Stimulated activated CD8-positive, alpha-beta memory T cell treated with anti-CD3 and anti-CD28 coated beads, Interleukin-12 subunit alpha, Interleukin-12 subunit beta, amount 100 ng/mL, for 24 hours (primary cell): ENCODE measurements around the gene GRM5.
"Not testable (repeated sequence)": the region's sequence is repeated elsewhere in the genome, so short reads cannot be mapped to it uniquely, and the experiment has no call there.

Experiments used
- DNase-seq: peaks from one replicate; pipeline ENCODE4 v3.0.0-alpha.2; 2020; ENCODE audit errors: extremely low read depth

GRM5 gene

GRCh38 chr11:88507771-88508417, 557.9 kb downstream of the GRM5 start:
- DNase-seq: no peak

- DNase-seq: no peak
These were observed 564.2 kb downstream of the GRM5 start for GRCh38 chr11:88501541-88501940.

GRCh38 chr11:88495836-88496235, 569.9 kb downstream of the GRM5 start:
- DNase-seq: no peak

- no peak for DNase-seq
These were observed 570.9 kb downstream of the GRM5 start for GRCh38 chr11:88494848-88495247.

- no peak for DNase-seq
These were observed 574.1 kb downstream of the GRM5 start for GRCh38 chr11:88491674-88492073.

GRCh38 chr11:88489030-88489429, 576.8 kb downstream of the GRM5 start:
- DNase-seq: no peak

GRCh38 chr11:88487646-88488045, 578.1 kb downstream of the GRM5 start:
- no peak for DNase-seq

GRCh38 chr11:88484873-88485621, 580.7 kb downstream of the GRM5 start:
- no peak for DNase-seq

- no peak for DNase-seq
These were observed 582.9 kb downstream of the GRM5 start for GRCh38 chr11:88482871-88483301.

- no peak for DNase-seq
These were observed 585.6 kb downstream of the GRM5 start for GRCh38 chr11:88480223-88480622.

- DNase-seq: no peak
These were observed 587.5 kb downstream of the GRM5 start for GRCh38 chr11:88478136-88478815.

- DNase-seq: no peak
These were observed 589.8 kb downstream of the GRM5 start for GRCh38 chr11:88475991-88476418.

GRCh38 chr11:88474655-88475054, 591.1 kb downstream of the GRM5 start:
- DNase-seq: no peak

- DNase-seq: no peak
These were observed 596.1 kb downstream of the GRM5 start for GRCh38 chr11:88469561-88470225.

- DNase-seq: no peak
These were observed 601.3 kb downstream of the GRM5 start for GRCh38 chr11:88464528-88464927.

GRCh38 chr11:88463301-88463700, 602.5 kb downstream of the GRM5 start:
- DNase-seq: not testable (repeated sequence)

GRCh38 chr11:88458047-88458446, 607.7 kb downstream of the GRM5 start:
- not testable (repeated sequence) for DNase-seq

GRCh38 chr11:88455974-88456373, 609.8 kb downstream of the GRM5 start:
- DNase-seq: no peak

GRCh38 chr11:88454881-88455280, 610.9 kb downstream of the GRM5 start:
- DNase-seq: no peak
